Astrocyte of the spinal cord (primary cell): ENCODE results near the gene DEFB131B.
A peak's percentile ranks its signal among the peaks of the same experiment; 100 is the strongest.
"Not testable (repeated sequence)": the region's sequence is repeated elsewhere in the genome, so short reads cannot be mapped to it uniquely, and the experiment has no call there.

ENCODE experiments used
- DNase-seq: peaks from one replicate; pipeline ENCODE4 v3.0.0; 2011; ENCODE audit warnings: low read depth, low spot score
- H3K4me3 ChIP-seq: 2 replicates; pipeline ENCODE4 v1.5.1; 2011; ENCODE audit warnings: low read depth, mild to moderate bottlenecking, low read length, moderate library complexity
- CTCF ChIP-seq: IDR thresholded peaks from 2 replicates; pipeline ENCODE4 v1.5.1; 2012; ENCODE audit warnings: low read depth, mild to moderate bottlenecking, low read length, inconsistent platforms
- in situ Hi-C: cut with HindIII; loops from 2 replicates; pipeline ENCODE4 v1.10.0; 2017; ENCODE audit warnings: low sequenced_read_pairs

The DEFB131B gene

GRCh38 chr11:71888335-71889010 is 10.2 kb downstream of the DEFB131B start:
- H3K4me3 ChIP-seq, in situ Hi-C loops, DNase-seq: not testable (repeated sequence)

GRCh38 chr11:71889181-71889872 is 11.1 kb downstream of the DEFB131B start:
- DNase-seq, in situ Hi-C loops, H3K4me3 ChIP-seq: not testable (repeated sequence)

GRCh38 chr11:71895961-71896360 is 17.7 kb downstream of the DEFB131B start:
- DNase-seq: no peak
- no peak overlapping the region for H3K4me3 ChIP-seq
- no peak for TF ChIP-seq CTCF
- in situ Hi-C loops: no loop called here

- peak; percentile 74 for DNase-seq
- H3K4me3 ChIP-seq, in situ Hi-C loops: not testable (repeated sequence)
Observed at GRCh38 chr11:71901137-71901536, 22.9 kb downstream of the DEFB131B start.

GRCh38 chr11:71908218-71908617 is 30.0 kb downstream of the DEFB131B start:
- H3K4me3 ChIP-seq: no peak overlapping the region
- no peak for DNase-seq
- in situ Hi-C loops: no loop called here
- no peak for TF ChIP-seq CTCF

- DNase-seq, H3K4me3 ChIP-seq, in situ Hi-C loops: not testable (repeated sequence)
Observed at GRCh38 chr11:71910775-71911174, 32.5 kb downstream of the DEFB131B start.

GRCh38 chr11:71911321-71911985 is 33.2 kb downstream of the DEFB131B start:
- in situ Hi-C loops, H3K4me3 ChIP-seq, DNase-seq: not testable (repeated sequence)

- in situ Hi-C loops, DNase-seq, H3K4me3 ChIP-seq: not testable (repeated sequence)
Observed at GRCh38 chr11:71911986-71912340, 33.7 kb downstream of the DEFB131B start.

- in situ Hi-C loops: no loop called here
- peak; percentile 24 for DNase-seq
- no peak overlapping the region for H3K4me3 ChIP-seq
- no peak for TF ChIP-seq CTCF
Observed at GRCh38 chr11:71913756-71914526, 35.7 kb downstream of the DEFB131B start.
